Activated T-helper 1 cell treated with Interleukin-2 at 50 U/mL for 16 hours (primary cell): ENCODE measurements around the gene FAM120B.
"Not testable (repeated sequence)": the region's sequence is repeated elsewhere in the genome, so short reads cannot be mapped to it uniquely, and the experiment has no call there.

ENCODE experiments used
- DNase-seq: peaks from one replicate; pipeline ENCODE4 v3.0.0-alpha.2; 2020; ENCODE audit warnings: low read depth

Gene FAM120B

DNA sequence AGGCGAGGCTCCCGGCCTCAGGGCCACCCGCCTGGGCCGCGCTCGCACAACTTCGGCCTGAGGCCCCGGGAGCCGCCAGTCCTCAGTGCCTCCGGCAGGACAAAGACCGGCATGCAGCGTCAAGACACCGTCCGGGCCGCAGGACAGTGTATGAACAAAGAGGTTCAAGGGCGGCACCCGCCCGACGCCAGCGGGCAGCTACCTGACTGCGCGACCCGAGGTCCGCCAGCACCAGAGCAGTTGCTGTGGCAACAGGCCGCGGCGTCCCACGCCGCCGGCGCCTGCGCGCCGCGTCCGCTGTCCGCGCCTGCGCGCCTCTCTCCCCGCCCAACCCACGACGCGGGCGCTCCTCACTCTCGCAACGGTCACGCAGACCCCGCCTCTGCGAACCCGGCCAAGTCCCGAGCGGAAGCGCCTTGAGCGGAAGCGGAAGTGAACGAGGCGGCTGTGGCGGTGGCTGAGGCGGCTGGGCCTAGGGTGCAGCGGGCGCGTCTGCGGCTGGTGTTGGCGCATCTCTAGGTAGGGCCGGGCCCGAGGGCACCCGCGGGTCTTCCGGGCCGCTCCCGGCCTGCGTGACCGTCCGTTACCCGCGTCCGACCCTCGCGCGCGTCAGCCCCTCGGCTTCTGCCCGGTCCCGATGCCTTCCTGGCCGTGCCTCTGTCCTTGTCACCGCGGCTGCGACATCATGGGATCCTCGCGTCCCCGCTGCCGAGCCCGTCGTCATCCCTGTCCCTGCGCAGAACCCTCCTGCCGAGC lies at the start of gene FAM120B:
Gene FAM120B, plus strand, starts transcription at position 435 of the 756 bp plus-strand sequence. CDS start 10,633 bp downstream, outside the sequence.
- peak; percentile 95 for DNase-seq

DNA sequence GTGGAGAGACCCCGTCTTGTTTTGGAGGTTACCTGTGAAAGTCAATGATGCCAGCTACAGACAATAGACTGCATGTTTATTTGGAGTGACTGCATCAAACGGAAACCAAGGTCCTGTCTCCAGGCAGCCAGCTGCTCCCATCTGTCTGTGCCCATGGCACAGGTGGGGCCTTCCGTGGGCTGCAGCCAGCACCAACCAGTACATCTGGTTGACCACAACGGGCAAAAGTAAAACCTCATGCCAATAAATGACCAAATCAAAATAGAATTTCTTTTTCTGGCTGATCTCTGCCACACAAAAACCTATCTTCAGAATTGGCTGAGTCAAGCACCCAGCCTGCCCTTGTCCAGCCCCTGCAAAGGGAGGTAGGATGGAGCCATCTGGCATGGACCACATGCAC lies 49.2 kb upstream of the FAM120B start:
- DNase-seq, result no peak

DNA sequence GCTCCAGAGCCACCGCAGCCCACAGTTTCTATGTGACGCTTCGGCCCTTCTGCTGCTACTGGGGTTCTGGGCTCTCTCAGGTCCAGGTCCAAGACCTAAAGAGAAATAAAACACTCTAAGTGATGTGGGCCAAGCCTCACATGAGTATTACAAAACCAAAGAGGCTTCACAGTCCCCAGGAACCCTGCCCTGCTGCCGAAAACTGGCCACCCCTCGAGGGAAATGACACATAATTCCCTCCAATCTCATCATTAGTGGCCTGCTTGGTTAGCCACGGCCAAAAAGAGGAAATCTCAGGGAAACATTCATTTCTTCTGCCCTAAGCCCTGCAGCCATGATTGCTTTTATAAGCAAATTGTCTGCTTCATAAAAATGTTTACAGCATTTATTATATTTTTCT lies 48.2 kb upstream of the FAM120B start:
- DNase-seq, result no peak

- no peak for DNase-seq
Observed at GRCh38 chr6:170259278-170259677, 47.3 kb upstream of the FAM120B start.

- DNase-seq, result no peak
Observed at GRCh38 chr6:170260686-170261085, 45.9 kb upstream of the FAM120B start.

GRCh38 chr6:170261643-170262488 lies 44.7 kb upstream of the FAM120B start:
- no peak for DNase-seq

GRCh38 chr6:170262489-170263088 lies 44.0 kb upstream of the FAM120B start:
- no peak for DNase-seq

DNA sequence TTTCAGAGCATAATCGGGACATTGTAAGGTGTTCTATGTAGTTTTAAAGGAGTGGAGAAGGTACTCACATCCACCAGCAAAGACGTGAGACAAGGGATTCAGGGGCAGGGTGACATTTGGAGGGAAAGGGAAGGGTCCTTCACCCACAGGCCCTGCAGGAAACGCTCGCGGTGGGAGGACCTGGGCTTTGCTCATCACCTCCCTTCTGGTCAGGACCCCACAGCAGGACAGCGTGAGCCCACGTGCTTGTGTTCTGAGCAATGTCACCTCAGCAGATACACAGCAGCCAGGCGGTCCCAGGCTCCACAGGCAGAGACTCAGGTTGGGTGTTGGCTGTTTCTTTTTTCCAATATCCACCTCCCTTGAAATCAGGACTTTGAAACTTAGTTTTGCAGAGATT lies 43.1 kb upstream of the FAM120B start:
- no peak for DNase-seq

- DNase-seq, result no peak
Observed at GRCh38 chr6:170264086-170264485, 42.5 kb upstream of the FAM120B start.

DNA sequence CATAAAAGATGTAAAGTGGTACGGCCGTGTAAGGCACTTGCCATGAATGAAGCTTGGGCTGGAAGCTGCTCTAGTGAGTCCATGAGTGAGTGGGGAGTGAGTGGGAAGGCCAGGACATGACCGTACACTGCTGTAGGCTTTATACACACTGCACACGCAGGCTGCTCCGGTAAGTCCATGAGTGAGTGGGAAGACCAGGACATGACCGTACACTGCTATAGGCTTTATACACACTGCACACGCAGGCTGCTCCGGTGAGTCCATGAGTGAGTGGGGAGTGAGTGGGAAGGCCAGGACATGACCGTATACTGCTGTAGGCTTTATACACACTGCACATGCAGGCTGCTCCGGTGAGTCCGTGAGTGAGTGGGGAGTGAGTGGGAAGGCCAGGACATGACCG lies 41.9 kb upstream of the FAM120B start:
- DNase-seq, result not testable (repeated sequence)

GRCh38 chr6:170265655-170266054 lies 40.9 kb upstream of the FAM120B start:
- no peak for DNase-seq

DNA sequence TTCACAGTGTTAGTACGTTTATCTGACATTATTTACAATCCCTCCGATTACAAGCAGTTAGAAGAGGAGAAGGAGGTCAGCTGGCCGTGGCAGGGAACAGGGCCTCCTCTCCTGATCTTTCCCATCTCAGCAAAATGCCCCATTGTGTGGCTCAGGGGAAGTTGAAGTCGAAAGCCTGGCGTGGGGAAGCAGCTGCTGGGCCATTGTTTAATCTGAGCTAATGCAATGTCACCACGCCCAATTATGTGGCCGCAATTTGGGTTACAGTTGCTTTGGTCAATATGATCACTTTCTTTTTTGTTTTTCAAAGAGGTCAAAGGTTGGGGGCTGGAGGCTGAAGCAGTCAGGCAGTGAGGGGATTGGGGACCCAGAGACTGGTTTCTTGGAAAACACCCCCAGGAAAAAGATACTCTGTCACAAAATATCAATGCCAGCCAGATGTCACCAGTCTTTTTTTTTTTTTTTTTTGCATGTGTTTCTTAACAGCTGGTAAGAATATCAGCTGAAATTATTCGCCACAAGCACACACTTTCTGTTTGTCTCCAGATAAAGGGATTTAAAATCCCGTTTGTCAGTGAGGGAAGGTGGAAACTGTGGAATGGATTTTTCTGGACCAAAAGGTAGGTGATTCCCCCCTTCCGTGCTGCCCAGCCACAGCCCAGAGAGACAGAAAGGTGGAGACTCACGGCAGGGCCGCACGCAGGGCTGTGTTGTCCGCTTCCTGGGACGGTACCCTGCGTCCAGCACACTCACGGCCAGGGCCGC lies 40.3 kb upstream of the FAM120B start:
- DNase-seq, result no peak

- DNase-seq, result no peak
Observed at GRCh38 chr6:170267688-170268087, 38.9 kb upstream of the FAM120B start.

- DNase-seq, result no peak
Observed at GRCh38 chr6:170268216-170269129, 38.1 kb upstream of the FAM120B start.

GRCh38 chr6:170269151-170269845 lies 37.3 kb upstream of the FAM120B start:
- DNase-seq, result no peak

DNA sequence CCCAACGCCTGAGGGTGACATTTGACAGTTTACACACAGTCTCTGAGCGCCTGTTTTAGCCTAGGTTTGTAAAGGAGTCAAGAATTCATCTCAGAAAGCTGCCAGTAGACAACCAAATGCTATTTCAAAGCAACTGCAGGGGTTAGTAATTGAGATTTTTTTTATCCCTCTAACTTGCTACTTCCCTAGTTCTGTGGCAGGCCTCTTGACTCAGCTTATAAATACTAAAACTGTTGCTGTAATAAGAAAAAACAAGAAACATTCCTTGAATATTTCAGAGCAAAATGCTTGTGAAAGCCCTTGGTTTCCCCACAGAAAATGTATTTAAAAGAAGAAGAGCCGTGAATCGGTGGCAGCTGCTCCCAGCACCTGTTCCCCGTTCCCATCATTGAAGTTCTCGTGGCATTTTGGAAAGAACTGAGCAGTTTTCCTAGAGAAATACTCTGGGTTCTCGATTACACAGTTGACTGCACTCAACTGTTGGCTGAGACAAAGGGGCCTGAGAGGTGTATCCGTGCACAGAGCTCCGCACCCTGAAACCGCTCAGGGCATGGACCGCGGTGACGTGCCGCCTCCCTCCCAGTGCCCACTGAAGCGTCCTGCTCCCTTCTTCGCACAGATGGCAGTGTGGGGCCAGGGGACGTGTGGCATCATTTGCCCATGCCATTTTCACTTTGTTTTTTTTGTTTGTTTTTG lies 36.6 kb upstream of the FAM120B start:
- no peak for DNase-seq

DNA sequence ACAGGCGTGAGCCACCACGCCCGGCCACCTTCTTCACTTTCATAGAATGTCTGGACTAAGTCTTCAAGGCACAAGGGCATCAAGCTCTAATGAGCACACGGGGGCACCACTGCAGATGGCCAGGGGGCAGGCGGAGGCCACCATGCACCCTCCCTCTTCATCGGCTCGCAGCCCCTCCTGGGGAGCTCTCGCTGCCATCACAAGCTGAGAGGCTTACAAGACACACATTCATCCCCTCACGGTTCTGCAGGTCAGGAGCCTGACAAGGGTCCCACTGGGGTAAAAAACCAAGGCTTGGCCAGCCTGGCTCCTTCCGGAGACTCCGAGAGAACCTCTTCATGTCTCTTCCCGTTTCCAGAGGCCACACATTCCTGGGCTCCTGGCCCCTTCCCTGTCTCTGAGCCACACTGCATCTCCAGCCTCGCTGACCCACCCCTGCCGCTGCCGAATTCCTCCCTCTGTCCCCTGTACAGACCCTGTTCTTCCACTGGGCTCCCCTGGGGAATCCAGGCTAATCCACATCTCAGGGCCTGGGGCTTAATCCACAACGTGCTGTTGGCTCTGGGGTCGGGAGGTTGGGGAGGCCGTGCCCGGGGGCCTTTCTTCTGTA lies 35.5 kb upstream of the FAM120B start:
- no peak for DNase-seq

GRCh38 chr6:170271771-170272314 lies 34.7 kb upstream of the FAM120B start:
- peak; percentile 31 for DNase-seq
